ENCODE data around the gene MYBBP1A.

DNA sequence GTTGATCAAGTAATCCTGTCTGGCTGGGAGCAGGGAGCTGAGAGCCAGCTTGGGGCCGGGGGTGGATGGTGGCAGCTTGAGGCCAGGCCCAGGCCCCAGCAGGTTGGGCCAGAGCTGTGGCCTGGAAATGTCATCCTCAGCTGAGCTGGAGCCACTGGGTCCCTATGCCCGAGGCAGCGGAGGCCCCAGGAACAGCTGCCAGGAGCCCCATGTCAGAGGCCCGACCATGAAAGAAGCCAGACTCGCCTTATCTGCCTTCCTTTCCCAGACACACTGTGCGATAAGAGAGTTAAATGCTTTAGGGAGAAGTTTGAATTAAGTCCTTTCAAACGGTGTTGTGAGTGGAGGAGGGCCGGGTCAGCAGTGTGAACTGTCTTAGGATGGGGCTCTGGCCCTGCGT is 32.6 kb upstream of the MYBBP1A start:
- TF ChIP-seq, protein P1, sequence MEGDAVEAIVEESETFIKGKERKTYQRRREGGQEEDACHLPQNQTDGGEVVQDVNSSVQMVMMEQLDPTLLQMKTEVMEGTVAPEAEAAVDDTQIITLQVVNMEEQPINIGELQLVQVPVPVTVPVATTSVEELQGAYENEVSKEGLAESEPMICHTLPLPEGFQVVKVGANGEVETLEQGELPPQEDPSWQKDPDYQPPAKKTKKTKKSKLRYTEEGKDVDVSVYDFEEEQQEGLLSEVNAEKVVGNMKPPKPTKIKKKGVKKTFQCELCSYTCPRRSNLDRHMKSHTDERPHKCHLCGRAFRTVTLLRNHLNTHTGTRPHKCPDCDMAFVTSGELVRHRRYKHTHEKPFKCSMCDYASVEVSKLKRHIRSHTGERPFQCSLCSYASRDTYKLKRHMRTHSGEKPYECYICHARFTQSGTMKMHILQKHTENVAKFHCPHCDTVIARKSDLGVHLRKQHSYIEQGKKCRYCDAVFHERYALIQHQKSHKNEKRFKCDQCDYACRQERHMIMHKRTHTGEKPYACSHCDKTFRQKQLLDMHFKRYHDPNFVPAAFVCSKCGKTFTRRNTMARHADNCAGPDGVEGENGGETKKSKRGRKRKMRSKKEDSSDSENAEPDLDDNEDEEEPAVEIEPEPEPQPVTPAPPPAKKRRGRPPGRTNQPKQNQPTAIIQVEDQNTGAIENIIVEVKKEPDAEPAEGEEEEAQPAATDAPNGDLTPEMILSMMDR (IDR thresholded peaks at IDR 0.05; ENCODE audit: insufficient read depth, low read length) = no peak
- TF ChIP-seq POLR2AphosphoS5 (IDR thresholded peaks at IDR 0.05; ENCODE audit: low read depth) (no peak), GABPA (IDR thresholded peaks at IDR 0.05; ENCODE audit: low read depth) (no peak), SPI1 (IDR thresholded peaks at IDR 0.05; ENCODE audit: borderline replicate concordance, low read depth) (no peak)
- TF ChIP-seq, protein P2, sequence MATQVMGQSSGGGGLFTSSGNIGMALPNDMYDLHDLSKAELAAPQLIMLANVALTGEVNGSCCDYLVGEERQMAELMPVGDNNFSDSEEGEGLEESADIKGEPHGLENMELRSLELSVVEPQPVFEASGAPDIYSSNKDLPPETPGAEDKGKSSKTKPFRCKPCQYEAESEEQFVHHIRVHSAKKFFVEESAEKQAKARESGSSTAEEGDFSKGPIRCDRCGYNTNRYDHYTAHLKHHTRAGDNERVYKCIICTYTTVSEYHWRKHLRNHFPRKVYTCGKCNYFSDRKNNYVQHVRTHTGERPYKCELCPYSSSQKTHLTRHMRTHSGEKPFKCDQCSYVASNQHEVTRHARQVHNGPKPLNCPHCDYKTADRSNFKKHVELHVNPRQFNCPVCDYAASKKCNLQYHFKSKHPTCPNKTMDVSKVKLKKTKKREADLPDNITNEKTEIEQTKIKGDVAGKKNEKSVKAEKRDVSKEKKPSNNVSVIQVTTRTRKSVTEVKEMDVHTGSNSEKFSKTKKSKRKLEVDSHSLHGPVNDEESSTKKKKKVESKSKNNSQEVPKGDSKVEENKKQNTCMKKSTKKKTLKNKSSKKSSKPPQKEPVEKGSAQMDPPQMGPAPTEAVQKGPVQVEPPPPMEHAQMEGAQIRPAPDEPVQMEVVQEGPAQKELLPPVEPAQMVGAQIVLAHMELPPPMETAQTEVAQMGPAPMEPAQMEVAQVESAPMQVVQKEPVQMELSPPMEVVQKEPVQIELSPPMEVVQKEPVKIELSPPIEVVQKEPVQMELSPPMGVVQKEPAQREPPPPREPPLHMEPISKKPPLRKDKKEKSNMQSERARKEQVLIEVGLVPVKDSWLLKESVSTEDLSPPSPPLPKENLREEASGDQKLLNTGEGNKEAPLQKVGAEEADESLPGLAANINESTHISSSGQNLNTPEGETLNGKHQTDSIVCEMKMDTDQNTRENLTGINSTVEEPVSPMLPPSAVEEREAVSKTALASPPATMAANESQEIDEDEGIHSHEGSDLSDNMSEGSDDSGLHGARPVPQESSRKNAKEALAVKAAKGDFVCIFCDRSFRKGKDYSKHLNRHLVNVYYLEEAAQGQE (IDR thresholded peaks at IDR 0.05; ENCODE audit: insufficient replicate concordance, low read depth) = no peak
